WTC11 (cell line): ENCODE data around the gene C16orf46. TPM values are rescaled to one million over a fixed set of nuclear protein-coding genes. Genes with fewer than 3 reads are reported as not detected.

ENCODE experiments used
- ATAC-seq: fragments of 200-7000 bp; cut with Tn5 transposase; 2 replicates; pipeline ENCODE4 v1.10.0; 2021; ENCODE audit warnings: mild to moderate bottlenecking, moderate library complexity
- CTCF ChIA-PET: fragments of 300-600 bp; sonication (Branson Sonifier 250); formaldehyde crosslinking; loops from one replicate; lab custom pipeline; 2021; ENCODE audit warnings: antibody characterized with exemption; lab: Charles Lee
- POLR2A ChIA-PET: fragments of 350-600 bp; sonication (Branson Sonifier 250); formaldehyde crosslinking; loops from one replicate; lab custom pipeline; 2021; ENCODE audit warnings: antibody characterized with exemption; lab: Charles Lee
- DNase-seq: peaks from one replicate; pipeline ENCODE4 v3.0.0; 2021; ENCODE audit warnings: low spot score
- H3K27ac Mint-ChIP-seq: 2 replicates; pipeline ENCODE4 v1.8.0; 2021; ENCODE audit warnings: mixed read lengths
- H3K27me3 Mint-ChIP-seq: 2 replicates; pipeline ENCODE4 v1.8.0; 2021; ENCODE audit warnings: low read depth, mild to moderate bottlenecking, moderate library complexity, mixed read lengths
- H3K36me3 Mint-ChIP-seq: 2 replicates; pipeline ENCODE4 v1.8.0; 2021; ENCODE audit warnings: mixed read lengths
- H3K4me1 Mint-ChIP-seq: 2 replicates; pipeline ENCODE4 v1.8.0; 2022; ENCODE audit warnings: mixed read lengths
- H3K4me3 Mint-ChIP-seq: 2 replicates; pipeline ENCODE4 v1.8.0; 2021; ENCODE audit warnings: mild to moderate bottlenecking, moderate library complexity, mixed read lengths
- H3K9me3 Mint-ChIP-seq: 2 replicates; pipeline ENCODE4 v1.8.0; 2021; ENCODE audit warnings: mixed read lengths
- ATF1 ChIP-seq: sonication (generic); formaldehyde crosslinking; IDR thresholded peaks from 2 replicates; pipeline ENCODE4 v1.8.1; 2023; ENCODE audit warnings: mild to moderate bottlenecking, moderate library complexity, missing genetic modification reagents
- FOXP1 ChIP-seq: sonication (generic); formaldehyde crosslinking; IDR thresholded peaks from 2 replicates; pipeline ENCODE4 v1.8.0; 2022; ENCODE audit warnings: missing genetic modification reagents, mild to moderate bottlenecking, moderate library complexity, borderline replicate concordance
- GRHL2 ChIP-seq: fragments of 250-450 bp; sonication (Bioruptor Pico); IDR thresholded peaks from 2 replicates; pipeline ENCODE4 v1.8.0; 2022; ENCODE audit warnings: mild to moderate bottlenecking, moderate library complexity; ENCODE audit not compliant: insufficient replicate concordance, severe bottlenecking
- JUN ChIP-seq: sonication (generic); formaldehyde crosslinking; IDR thresholded peaks from 2 replicates; pipeline ENCODE4 v1.8.0; 2023; ENCODE audit warnings: mild to moderate bottlenecking, missing genetic modification reagents
- KAT7 ChIP-seq: sonication (generic); formaldehyde crosslinking; IDR thresholded peaks from 2 replicates; pipeline ENCODE4 v1.8.1; 2023; ENCODE audit warnings: missing genetic modification reagents, mild to moderate bottlenecking, borderline replicate concordance
- MXD4 ChIP-seq: fragments of 250-450 bp; sonication (Bioruptor Pico); IDR thresholded peaks from 2 replicates; pipeline ENCODE4 v1.8.0; 2021; ENCODE audit warnings: mild to moderate bottlenecking, moderate library complexity, borderline replicate concordance
- NR3C1 ChIP-seq: sonication (generic); formaldehyde crosslinking; conservative IDR thresholded peaks from 2 replicates; pipeline ENCODE4 v1.8.1; 2023; ENCODE audit warnings: low read depth, mild to moderate bottlenecking, missing genetic modification reagents
- OVOL2 ChIP-seq: fragments of 250-450 bp; sonication (Bioruptor Pico); IDR thresholded peaks from 2 replicates; pipeline ENCODE4 v1.9.0; 2021; ENCODE audit warnings: mild to moderate bottlenecking, borderline replicate concordance
- PRRX2 ChIP-seq: fragments of 250-450 bp; sonication (Bioruptor Pico); IDR thresholded peaks from 2 replicates; pipeline ENCODE4 v1.8.0; 2021; ENCODE audit warnings: mild to moderate bottlenecking
- SMAD3 ChIP-seq: sonication (generic); formaldehyde crosslinking; IDR thresholded peaks from 2 replicates; pipeline ENCODE4 v1.8.0; 2022; ENCODE audit warnings: missing genetic modification reagents, mild to moderate bottlenecking, borderline replicate concordance
- TCF7 ChIP-seq: sonication (generic); formaldehyde crosslinking; IDR thresholded peaks from 2 replicates; pipeline ENCODE4 v1.8.0; 2022; ENCODE audit warnings: mild to moderate bottlenecking, low read depth, missing genetic modification reagents, moderate library complexity
- TP53 ChIP-seq: sonication (generic); formaldehyde crosslinking; IDR thresholded peaks from 2 replicates; pipeline ENCODE4 v1.8.1; 2023; ENCODE audit warnings: mild to moderate bottlenecking, missing genetic modification reagents
- ZBTB21 ChIP-seq: sonication (generic); formaldehyde crosslinking; IDR thresholded peaks from 2 replicates; pipeline ENCODE4 v1.8.1; 2023; ENCODE audit warnings: mild to moderate bottlenecking, missing genetic modification reagents, borderline replicate concordance
- ZNF121 ChIP-seq: sonication (generic); formaldehyde crosslinking; IDR thresholded peaks from 2 replicates; pipeline ENCODE4 v1.8.0; 2023; ENCODE audit warnings: missing genetic modification reagents
- ZNF232 ChIP-seq: sonication (generic); formaldehyde crosslinking; IDR thresholded peaks from 2 replicates; pipeline ENCODE4 v1.8.0; 2022; ENCODE audit warnings: mild to moderate bottlenecking, missing genetic modification reagents
- ZNF317 ChIP-seq: sonication (generic); formaldehyde crosslinking; IDR thresholded peaks from 2 replicates; pipeline ENCODE4 v1.8.1; 2023; ENCODE audit warnings: low read depth, mild to moderate bottlenecking, moderate library complexity, missing genetic modification reagents, borderline replicate concordance
- ZNF416 ChIP-seq: fragments of 250-450 bp; sonication (Bioruptor Pico); IDR thresholded peaks from 2 replicates; pipeline ENCODE4 v1.9.0; 2021; ENCODE audit warnings: mild to moderate bottlenecking, inconsistent platforms
- ZNF423 ChIP-seq: fragments of 250-450 bp; sonication (Bioruptor Pico); IDR thresholded peaks from 2 replicates; pipeline ENCODE4 v2.1.2; 2022; ENCODE audit warnings: mild to moderate bottlenecking, moderate library complexity
- ZNF671 ChIP-seq: fragments of 250-450 bp; sonication (Bioruptor Pico); IDR thresholded peaks from 2 replicates; pipeline ENCODE4 v1.8.0; 2021; ENCODE audit warnings: mild to moderate bottlenecking
- total RNA-seq: library from RNA; stranded (reverse); gene quantifications from 3 replicates; pipeline ENCODE4 v1.2.3, GENCODE V29; 2021
- TF ChIP-seq, protein P1 (sequence below): sonication (generic); formaldehyde crosslinking; IDR thresholded peaks from 2 replicates; pipeline ENCODE4 v1.8.1; 2022; ENCODE audit warnings: low read depth, missing genetic modification reagents, borderline replicate concordance
- TF ChIP-seq, protein P2 (sequence below): sonication (generic); formaldehyde crosslinking; IDR thresholded peaks from 2 replicates; pipeline ENCODE4 v1.8.1; 2023; ENCODE audit warnings: mild to moderate bottlenecking, missing genetic modification reagents
- TF ChIP-seq, protein P3 (sequence below): fragments of 250-450 bp; sonication (Bioruptor Pico); IDR thresholded peaks from 2 replicates; pipeline ENCODE4 v1.9.0; 2021; ENCODE audit warnings: moderate library complexity, mild to moderate bottlenecking, inconsistent platforms, borderline replicate concordance
- TF ChIP-seq, protein P4 (sequence below): fragments of 200-600 bp; IDR thresholded peaks from 2 replicates; pipeline ENCODE4 v1.8.0; 2022; ENCODE audit warnings: antibody characterized with exemption
- TF ChIP-seq, protein P5 (sequence below): sonication (generic); formaldehyde crosslinking; IDR thresholded peaks from 2 replicates; pipeline ENCODE4 v1.8.1; 2022; ENCODE audit warnings: mild to moderate bottlenecking, moderate library complexity, missing genetic modification reagents
- TF ChIP-seq, protein P6 (sequence below): sonication (generic); formaldehyde crosslinking; IDR thresholded peaks from 2 replicates; pipeline ENCODE4 v1.8.1; 2023; ENCODE audit warnings: mild to moderate bottlenecking, missing genetic modification reagents, moderate library complexity
- TF ChIP-seq, protein P7 (sequence below): sonication (generic); formaldehyde crosslinking; IDR thresholded peaks from 2 replicates; pipeline ENCODE4 v1.8.1; 2023; ENCODE audit warnings: mild to moderate bottlenecking, missing genetic modification reagents
- TF ChIP-seq, protein P8 (sequence below): fragments of 250-450 bp; sonication (Bioruptor Pico); IDR thresholded peaks from 2 replicates; pipeline ENCODE4 v1.9.0; 2021; ENCODE audit warnings: mild to moderate bottlenecking
- TF ChIP-seq, protein P9 (sequence below): sonication (generic); formaldehyde crosslinking; IDR thresholded peaks from 2 replicates; pipeline ENCODE4 v1.8.0; 2022; ENCODE audit warnings: mild to moderate bottlenecking, missing genetic modification reagents

Gene C16orf46
- total RNA-seq, 1 experiment from 2014 or later, result 1.2 TPM

DNA sequence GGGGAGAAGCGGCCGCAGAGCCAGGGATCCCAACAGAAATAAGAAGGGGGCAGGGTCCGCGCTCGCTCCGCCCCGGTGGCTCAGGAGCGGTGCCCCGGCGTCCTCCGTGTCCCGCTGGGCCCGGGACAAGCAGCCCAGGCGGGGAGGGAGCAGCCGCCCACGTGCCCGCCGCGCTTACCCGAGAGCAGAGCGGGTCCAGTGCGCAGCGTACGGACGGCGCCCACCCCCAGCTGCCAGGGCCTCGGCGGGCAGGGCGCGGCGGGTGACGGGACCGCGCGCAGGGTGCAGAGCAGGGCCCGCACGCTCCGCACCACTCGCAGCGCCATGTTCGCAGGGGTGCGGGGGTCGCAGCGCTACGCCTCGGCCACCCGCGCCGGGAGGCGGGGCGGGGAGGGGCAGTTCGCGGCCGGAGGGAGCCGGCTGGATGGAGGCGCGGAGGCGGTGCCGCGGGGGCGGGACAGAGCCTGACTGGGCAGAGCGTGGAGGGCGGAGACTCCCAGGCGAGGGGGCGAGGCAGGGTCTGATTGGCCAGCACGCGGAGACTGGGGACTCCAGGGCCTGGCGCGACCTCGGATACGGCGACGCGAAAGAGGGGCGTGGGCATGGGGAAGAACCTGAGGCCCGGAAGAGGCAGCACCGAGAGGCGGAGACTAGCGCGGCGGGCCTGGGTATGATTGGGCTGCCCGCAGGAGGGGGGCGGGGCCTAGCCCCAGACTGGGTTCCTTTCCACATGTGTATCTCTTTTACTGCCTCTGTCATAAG lies 19.1 kb upstream of the C16orf46 start, which contains the start of gene GCSH:
TSS of gene GCSH (minus strand) at position 443 of the 762 bp plus-strand sequence. CDS start at position 326, 117 bp downstream.
- no peaks in the 10 kb centered on the region; the same call in 1 of the 2 replicates for H3K36me3 Mint-ChIP-seq
- peaks cover 6% of the 10 kb centered on the region for H3K9me3 Mint-ChIP-seq
- H3K27ac Mint-ChIP-seq, result peak within 1 kb of the TSS; percentile 69
- H3K4me3 Mint-ChIP-seq, result peak within 1 kb of the TSS; percentile 86
- ChIA-PET CTCF (no interaction called here), POLR2A (no interaction called here)
- DNase-seq, result peak; percentile 99
- peaks cover 13% of the 10 kb centered on the region for H3K4me1 Mint-ChIP-seq
- ATAC-seq, result peak; percentile 98
- no peaks in the 10 kb centered on the region; the same call in 1 of the 2 replicates for H3K27me3 Mint-ChIP-seq
- TF ChIP-seq, protein P1, sequence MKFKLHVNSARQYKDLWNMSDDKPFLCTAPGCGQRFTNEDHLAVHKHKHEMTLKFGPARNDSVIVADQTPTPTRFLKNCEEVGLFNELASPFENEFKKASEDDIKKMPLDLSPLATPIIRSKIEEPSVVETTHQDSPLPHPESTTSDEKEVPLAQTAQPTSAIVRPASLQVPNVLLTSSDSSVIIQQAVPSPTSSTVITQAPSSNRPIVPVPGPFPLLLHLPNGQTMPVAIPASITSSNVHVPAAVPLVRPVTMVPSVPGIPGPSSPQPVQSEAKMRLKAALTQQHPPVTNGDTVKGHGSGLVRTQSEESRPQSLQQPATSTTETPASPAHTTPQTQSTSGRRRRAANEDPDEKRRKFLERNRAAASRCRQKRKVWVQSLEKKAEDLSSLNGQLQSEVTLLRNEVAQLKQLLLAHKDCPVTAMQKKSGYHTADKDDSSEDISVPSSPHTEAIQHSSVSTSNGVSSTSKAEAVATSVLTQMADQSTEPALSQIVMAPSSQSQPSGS (CRISPR knock-in tag), result no peak
- TF ChIP-seq MXD4 (no peak), FOXP1 (peak; percentile 82), JUN (CRISPR knock-in tag) (no peak; the same call in 1 of the 2 replicates), ZBTB21 (CRISPR knock-in tag) (0 out of 2 replicates have a peak, but pooled peaks have one; percentile 44), OVOL2 (CRISPR knock-in tag) (no peak), TP53 (CRISPR knock-in tag) (peak; percentile 39; the same call in 1 of the 2 replicates), ZNF232 (no peak; the same call in 1 of the 2 replicates), ZNF121 (CRISPR knock-in tag) (no peak), SMAD3 (CRISPR knock-in tag) (no peak), ZNF423 (CRISPR knock-in tag) (no peak), KAT7 (CRISPR knock-in tag) (peak; percentile 84; the same call in 1 of the 2 replicates), NR3C1 (CRISPR knock-in tag) (no peak), PRRX2 (CRISPR knock-in tag) (no peak), ZNF671 (no peak), ZNF317 (CRISPR knock-in tag) (no peak; the same call in 1 of the 2 replicates), TCF7 (CRISPR knock-in tag) (no peak), GRHL2 (CRISPR knock-in tag) (no peak), ATF1 (CRISPR knock-in tag) (no peak), ZNF416 (CRISPR knock-in tag) (no peak)
- TF ChIP-seq, protein P2, sequence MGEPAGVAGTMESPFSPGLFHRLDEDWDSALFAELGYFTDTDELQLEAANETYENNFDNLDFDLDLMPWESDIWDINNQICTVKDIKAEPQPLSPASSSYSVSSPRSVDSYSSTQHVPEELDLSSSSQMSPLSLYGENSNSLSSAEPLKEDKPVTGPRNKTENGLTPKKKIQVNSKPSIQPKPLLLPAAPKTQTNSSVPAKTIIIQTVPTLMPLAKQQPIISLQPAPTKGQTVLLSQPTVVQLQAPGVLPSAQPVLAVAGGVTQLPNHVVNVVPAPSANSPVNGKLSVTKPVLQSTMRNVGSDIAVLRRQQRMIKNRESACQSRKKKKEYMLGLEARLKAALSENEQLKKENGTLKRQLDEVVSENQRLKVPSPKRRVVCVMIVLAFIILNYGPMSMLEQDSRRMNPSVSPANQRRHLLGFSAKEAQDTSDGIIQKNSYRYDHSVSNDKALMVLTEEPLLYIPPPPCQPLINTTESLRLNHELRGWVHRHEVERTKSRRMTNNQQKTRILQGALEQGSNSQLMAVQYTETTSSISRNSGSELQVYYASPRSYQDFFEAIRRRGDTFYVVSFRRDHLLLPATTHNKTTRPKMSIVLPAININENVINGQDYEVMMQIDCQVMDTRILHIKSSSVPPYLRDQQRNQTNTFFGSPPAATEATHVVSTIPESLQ, result no peak
- TF ChIP-seq, protein P3, sequence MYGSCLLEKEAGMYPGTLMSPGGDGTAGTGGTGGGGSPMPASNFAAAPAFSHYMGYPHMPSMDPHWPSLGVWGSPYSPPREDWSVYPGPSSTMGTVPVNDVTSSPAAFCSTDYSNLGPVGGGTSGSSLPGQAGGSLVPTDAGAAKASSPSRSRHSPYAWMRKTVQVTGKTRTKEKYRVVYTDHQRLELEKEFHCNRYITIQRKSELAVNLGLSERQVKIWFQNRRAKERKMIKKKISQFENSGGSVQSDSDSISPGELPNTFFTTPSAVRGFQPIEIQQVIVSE, result no peak
- TF ChIP-seq, protein P4, sequence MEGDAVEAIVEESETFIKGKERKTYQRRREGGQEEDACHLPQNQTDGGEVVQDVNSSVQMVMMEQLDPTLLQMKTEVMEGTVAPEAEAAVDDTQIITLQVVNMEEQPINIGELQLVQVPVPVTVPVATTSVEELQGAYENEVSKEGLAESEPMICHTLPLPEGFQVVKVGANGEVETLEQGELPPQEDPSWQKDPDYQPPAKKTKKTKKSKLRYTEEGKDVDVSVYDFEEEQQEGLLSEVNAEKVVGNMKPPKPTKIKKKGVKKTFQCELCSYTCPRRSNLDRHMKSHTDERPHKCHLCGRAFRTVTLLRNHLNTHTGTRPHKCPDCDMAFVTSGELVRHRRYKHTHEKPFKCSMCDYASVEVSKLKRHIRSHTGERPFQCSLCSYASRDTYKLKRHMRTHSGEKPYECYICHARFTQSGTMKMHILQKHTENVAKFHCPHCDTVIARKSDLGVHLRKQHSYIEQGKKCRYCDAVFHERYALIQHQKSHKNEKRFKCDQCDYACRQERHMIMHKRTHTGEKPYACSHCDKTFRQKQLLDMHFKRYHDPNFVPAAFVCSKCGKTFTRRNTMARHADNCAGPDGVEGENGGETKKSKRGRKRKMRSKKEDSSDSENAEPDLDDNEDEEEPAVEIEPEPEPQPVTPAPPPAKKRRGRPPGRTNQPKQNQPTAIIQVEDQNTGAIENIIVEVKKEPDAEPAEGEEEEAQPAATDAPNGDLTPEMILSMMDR, result no peak
- TF ChIP-seq, protein P5, sequence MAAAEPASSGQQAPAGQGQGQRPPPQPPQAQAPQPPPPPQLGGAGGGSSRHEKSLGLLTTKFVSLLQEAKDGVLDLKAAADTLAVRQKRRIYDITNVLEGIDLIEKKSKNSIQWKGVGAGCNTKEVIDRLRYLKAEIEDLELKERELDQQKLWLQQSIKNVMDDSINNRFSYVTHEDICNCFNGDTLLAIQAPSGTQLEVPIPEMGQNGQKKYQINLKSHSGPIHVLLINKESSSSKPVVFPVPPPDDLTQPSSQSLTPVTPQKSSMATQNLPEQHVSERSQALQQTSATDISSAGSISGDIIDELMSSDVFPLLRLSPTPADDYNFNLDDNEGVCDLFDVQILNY, result peak; percentile 88
- TF ChIP-seq, protein P6, sequence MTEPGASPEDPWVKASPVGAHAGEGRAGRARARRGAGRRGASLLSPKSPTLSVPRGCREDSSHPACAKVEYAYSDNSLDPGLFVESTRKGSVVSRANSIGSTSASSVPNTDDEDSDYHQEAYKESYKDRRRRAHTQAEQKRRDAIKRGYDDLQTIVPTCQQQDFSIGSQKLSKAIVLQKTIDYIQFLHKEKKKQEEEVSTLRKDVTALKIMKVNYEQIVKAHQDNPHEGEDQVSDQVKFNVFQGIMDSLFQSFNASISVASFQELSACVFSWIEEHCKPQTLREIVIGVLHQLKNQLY (CRISPR knock-in tag), result no peak
- TF ChIP-seq, protein P7, sequence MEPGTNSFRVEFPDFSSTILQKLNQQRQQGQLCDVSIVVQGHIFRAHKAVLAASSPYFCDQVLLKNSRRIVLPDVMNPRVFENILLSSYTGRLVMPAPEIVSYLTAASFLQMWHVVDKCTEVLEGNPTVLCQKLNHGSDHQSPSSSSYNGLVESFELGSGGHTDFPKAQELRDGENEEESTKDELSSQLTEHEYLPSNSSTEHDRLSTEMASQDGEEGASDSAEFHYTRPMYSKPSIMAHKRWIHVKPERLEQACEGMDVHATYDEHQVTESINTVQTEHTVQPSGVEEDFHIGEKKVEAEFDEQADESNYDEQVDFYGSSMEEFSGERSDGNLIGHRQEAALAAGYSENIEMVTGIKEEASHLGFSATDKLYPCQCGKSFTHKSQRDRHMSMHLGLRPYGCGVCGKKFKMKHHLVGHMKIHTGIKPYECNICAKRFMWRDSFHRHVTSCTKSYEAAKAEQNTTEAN, result no peak
- TF ChIP-seq, protein P8, sequence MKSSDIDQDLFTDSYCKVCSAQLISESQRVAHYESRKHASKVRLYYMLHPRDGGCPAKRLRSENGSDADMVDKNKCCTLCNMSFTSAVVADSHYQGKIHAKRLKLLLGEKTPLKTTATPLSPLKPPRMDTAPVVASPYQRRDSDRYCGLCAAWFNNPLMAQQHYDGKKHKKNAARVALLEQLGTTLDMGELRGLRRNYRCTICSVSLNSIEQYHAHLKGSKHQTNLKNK, result no peak
- TF ChIP-seq, protein P9, sequence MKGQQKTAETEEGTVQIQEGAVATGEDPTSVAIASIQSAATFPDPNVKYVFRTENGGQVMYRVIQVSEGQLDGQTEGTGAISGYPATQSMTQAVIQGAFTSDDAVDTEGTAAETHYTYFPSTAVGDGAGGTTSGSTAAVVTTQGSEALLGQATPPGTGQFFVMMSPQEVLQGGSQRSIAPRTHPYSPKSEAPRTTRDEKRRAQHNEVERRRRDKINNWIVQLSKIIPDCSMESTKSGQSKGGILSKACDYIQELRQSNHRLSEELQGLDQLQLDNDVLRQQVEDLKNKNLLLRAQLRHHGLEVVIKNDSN, result no peak
